Neural progenitor cell (in vitro differentiated cells): Measurements from ENCODE around the gene AOC2. TPM values are rescaled to one million over a fixed set of nuclear protein-coding genes. Genes with fewer than 3 reads are reported as not detected.
"Not testable (repeated sequence)": the region's sequence is repeated elsewhere in the genome, so short reads cannot be mapped to it uniquely, and the experiment has no call there.

Source experiments
- DNase-seq: peaks from one replicate; pipeline ENCODE4 v3.0.0-alpha.2; 2016; ENCODE audit warnings: low spot score
- H2AFZ ChIP-seq: fragments of 200-600 bp; sonication (generic); replicated peaks from 2 replicates; pipeline ENCODE4 v1.6.1; 2016; ENCODE audit warnings: antibody characterized with exemption
- H3F3A ChIP-seq: fragments of 200-600 bp; sonication (generic); 2 replicates; pipeline ENCODE4 v1.6.1; 2016; ENCODE audit warnings: antibody characterized with exemption, low read depth
- H3K27ac ChIP-seq: fragments of 200-600 bp; sonication (generic); 2 replicates; pipeline ENCODE4 v1.5.1; 2016; ENCODE audit warnings: mild to moderate bottlenecking
- H3K27me3 ChIP-seq: fragments of 200-600 bp; sonication (generic); 2 replicates; pipeline ENCODE4 v1.6.1; 2016; ENCODE audit warnings: mild to moderate bottlenecking, moderate library complexity
- H3K36me3 ChIP-seq: fragments of 200-600 bp; sonication (generic); 2 replicates; pipeline ENCODE4 v1.5.1; 2016
- H3K4me1 ChIP-seq: fragments of 200-600 bp; sonication (generic); 2 replicates; pipeline ENCODE4 v1.6.1; 2016; ENCODE audit warnings: mixed run types
- H3K4me2 ChIP-seq: fragments of 200-600 bp; sonication (generic); 2 replicates; pipeline ENCODE4 v1.6.1; 2016
- H3K4me3 ChIP-seq: fragments of 200-600 bp; sonication (generic); 2 replicates; pipeline ENCODE4 v1.5.1; 2016
- H3K79me2 ChIP-seq: fragments of 200-600 bp; sonication (generic); 2 replicates; pipeline ENCODE4 v1.6.1; 2016; ENCODE audit warnings: low read depth
- H3K9ac ChIP-seq: fragments of 200-600 bp; sonication (generic); 2 replicates; pipeline ENCODE4 v1.6.1; 2016
- H3K9me3 ChIP-seq: fragments of 200-600 bp; sonication (generic); 2 replicates; pipeline ENCODE4 v1.5.1; 2016; ENCODE audit warnings: low read depth
- H4K20me1 ChIP-seq: fragments of 200-600 bp; sonication (generic); 2 replicates; pipeline ENCODE4 v1.6.1; 2016; ENCODE audit warnings: low read depth
- H3K27ac Mint-ChIP-seq: 3 replicates; pipeline ENCODE4 v1.8.0; 2021; ENCODE audit warnings: mixed read lengths
- H3K27me3 Mint-ChIP-seq: 2 replicates; pipeline ENCODE4 v1.8.0; 2022; ENCODE audit warnings: low read depth, mild to moderate bottlenecking, inconsistent platforms, moderate library complexity, mixed read lengths; ENCODE audit not compliant: insufficient read depth
- H3K36me3 Mint-ChIP-seq: 3 replicates; pipeline ENCODE4 v1.8.0; 2021; ENCODE audit warnings: mixed read lengths
- H3K4me1 Mint-ChIP-seq: 3 replicates; pipeline ENCODE4 v1.8.0; 2021; ENCODE audit warnings: mixed read lengths
- H3K4me3 Mint-ChIP-seq: 3 replicates; pipeline ENCODE4 v1.8.0; 2021; ENCODE audit warnings: mild to moderate bottlenecking, moderate library complexity, mixed read lengths
- H3K9me3 Mint-ChIP-seq: 3 replicates; pipeline ENCODE4 v1.8.0; 2020; ENCODE audit warnings: mixed read lengths
- EZH2 ChIP-seq: fragments of 200-600 bp; sonication (generic); IDR thresholded peaks from 2 replicates; pipeline ENCODE4 v1.6.1; 2017; ENCODE audit warnings: antibody characterized with exemption, mild to moderate bottlenecking, moderate library complexity
- EZH2phosphoT487 ChIP-seq: fragments of 200-600 bp; sonication (generic); IDR thresholded peaks from 2 replicates; pipeline ENCODE4 v1.6.1; 2017; ENCODE audit warnings: antibody characterized with exemption
- microRNA-seq: library from miRNA; unstranded; fragments of <30 nt; microRNA quantifications from one replicate; pipeline ENCODE4, GENCODE V29; 2016
- small RNA-seq: library from RNA; depleted of rRNA; stranded (forward); fragments of <200 nt; gene quantifications from one replicate; pipeline ENCODE3, GENCODE V24; 2015
- total RNA-seq: library from RNA; depleted of rRNA; stranded (reverse); fragments of >200 nt; gene quantifications from 2 replicates; pipeline ENCODE4 v1.2.3, GENCODE V29; 2015; ENCODE audit warnings: low replicate concordance
- TF ChIP-seq, protein P1 (sequence below): fragments of 200-600 bp; sonication (generic); IDR thresholded peaks from 2 replicates; pipeline ENCODE4 v1.5.1; 2017; ENCODE audit warnings: antibody characterized with exemption, mild to moderate bottlenecking

AOC2 gene
- total RNA-seq, 1 donor from 2014 or later, result 1.2 TPM

DNA sequence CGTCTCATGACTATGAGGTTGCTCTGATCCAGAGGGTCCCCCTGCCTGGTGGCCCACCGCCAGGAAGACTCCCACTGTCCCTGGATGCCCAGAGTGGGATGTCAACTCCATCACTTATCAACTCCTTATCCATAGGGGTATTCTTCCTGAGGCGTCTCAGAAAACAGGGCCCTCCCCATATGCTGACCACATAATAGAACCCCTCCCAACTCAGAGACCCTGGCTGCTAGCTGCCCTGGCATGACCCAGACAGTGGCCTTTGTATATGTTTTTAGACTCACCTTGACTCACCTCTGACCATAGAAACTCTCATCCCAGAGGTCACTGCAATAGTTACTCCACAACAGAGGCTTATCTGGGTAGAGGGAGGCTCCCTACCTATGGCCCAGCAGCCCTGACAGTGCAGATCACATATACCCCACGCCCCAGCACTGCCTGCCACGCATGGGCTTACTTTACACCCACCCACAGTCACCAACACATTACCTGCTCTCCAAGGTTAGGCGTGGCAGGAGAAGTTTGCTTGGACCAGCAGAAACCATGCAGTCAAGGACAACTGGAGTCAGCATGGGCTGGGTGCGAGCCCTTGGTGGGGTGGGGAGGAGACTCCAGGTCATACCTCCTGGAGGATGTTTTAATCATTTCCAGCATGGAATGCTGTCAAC, 53.9 kb downstream of the AOC2 start:
- Histone ChIP-seq H3F3A (no peaks in the 10 kb centered on the region), H3K4me3 (no peak overlapping the region), H3K36me3 (no peaks in the 10 kb centered on the region), H3K4me2 (no peak overlapping the region), H4K20me1 (no peaks in the 10 kb centered on the region), H2AFZ (no peak overlapping the region), H3K9me3 (no peaks in the 10 kb centered on the region), H3K9ac (no peak overlapping the region), H3K27me3 (no peaks in the 10 kb centered on the region), H3K4me1 (no peaks in the 10 kb centered on the region), H3K79me2 (no peaks in the 10 kb centered on the region), H3K27ac (no peak overlapping the region)
- no peak for DNase-seq
- no peak overlapping the region for H3K4me3 Mint-ChIP-seq
- no peaks in the 10 kb centered on the region for H3K9me3 Mint-ChIP-seq
- peaks cover 2% of the 10 kb centered on the region for H3K4me1 Mint-ChIP-seq
- H3K27me3 Mint-ChIP-seq, result no peaks in the 10 kb centered on the region
- no peak overlapping the region for H3K27ac Mint-ChIP-seq
- TF ChIP-seq, protein P1, sequence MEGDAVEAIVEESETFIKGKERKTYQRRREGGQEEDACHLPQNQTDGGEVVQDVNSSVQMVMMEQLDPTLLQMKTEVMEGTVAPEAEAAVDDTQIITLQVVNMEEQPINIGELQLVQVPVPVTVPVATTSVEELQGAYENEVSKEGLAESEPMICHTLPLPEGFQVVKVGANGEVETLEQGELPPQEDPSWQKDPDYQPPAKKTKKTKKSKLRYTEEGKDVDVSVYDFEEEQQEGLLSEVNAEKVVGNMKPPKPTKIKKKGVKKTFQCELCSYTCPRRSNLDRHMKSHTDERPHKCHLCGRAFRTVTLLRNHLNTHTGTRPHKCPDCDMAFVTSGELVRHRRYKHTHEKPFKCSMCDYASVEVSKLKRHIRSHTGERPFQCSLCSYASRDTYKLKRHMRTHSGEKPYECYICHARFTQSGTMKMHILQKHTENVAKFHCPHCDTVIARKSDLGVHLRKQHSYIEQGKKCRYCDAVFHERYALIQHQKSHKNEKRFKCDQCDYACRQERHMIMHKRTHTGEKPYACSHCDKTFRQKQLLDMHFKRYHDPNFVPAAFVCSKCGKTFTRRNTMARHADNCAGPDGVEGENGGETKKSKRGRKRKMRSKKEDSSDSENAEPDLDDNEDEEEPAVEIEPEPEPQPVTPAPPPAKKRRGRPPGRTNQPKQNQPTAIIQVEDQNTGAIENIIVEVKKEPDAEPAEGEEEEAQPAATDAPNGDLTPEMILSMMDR, result no peak
- TF ChIP-seq EZH2phosphoT487, result no peak
- no peak for TF ChIP-seq EZH2
- no peaks in the 10 kb centered on the region for H3K36me3 Mint-ChIP-seq

DNA sequence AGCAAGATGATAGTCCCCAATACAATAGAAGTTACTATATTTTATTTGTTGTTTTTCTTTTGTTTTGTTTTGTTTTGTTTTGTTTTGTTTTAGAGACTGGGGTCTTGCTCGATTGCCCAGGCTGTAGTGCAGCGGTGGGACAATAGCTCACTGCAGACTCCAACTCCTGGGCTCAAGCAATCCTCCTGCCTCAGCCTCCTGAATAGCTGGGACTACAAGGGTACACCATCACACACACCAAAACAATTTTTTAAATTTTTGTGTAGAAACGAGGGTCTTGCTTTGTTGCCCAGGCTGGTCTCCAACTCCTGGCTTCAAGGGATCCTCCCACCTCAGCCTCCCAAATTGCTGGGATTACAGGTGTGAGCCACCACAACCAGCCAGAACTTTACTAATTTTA, 55.6 kb downstream of the AOC2 start:
- H3K4me1 ChIP-seq, DNase-seq, H3K27me3 Mint-ChIP-seq: not testable (repeated sequence)

More for the DNA sequence above, 55.6 kb downstream of the AOC2 start:
- H2AFZ ChIP-seq, H3K27ac ChIP-seq, H3K9me3 Mint-ChIP-seq, H3K4me1 Mint-ChIP-seq, H3K27me3 ChIP-seq, H3K4me3 ChIP-seq, H4K20me1 ChIP-seq, H3K9ac ChIP-seq, H3K4me2 ChIP-seq, H3K79me2 ChIP-seq, H3K4me3 Mint-ChIP-seq, H3K36me3 ChIP-seq, H3F3A ChIP-seq, H3K27ac Mint-ChIP-seq, H3K9me3 ChIP-seq, H3K36me3 Mint-ChIP-seq: not testable (repeated sequence)

Small RNA genes lying within 50 kb of the gene (microRNA-seq; reads per million reads assigned to microRNA genes)
- gene MIR6781, result not detected

Small RNA genes lying within 50 kb of the gene (small RNA-seq; reads per million reads assigned to genes)
- gene MIR6781 (not detected), gene RNU6-287P (not detected)

Other genes starting within 250 kb of the AOC2 start
- 23.6 and 38.3 TPM in 2 replicates for gene RETREG3, start 235.2 kb upstream of the AOC2 start, total RNA-seq
- 45.7 and 74.9 TPM in 2 replicates for gene TUBG1, start 234.9 kb upstream of the AOC2 start, total RNA-seq
- 12.8 and 19.6 TPM in 2 replicates for gene TUBG2, start 185.3 kb upstream of the AOC2 start, total RNA-seq
- 3.4 and 22.8 TPM in 2 replicates for gene PLEKHH3, start 167.6 kb upstream of the AOC2 start, total RNA-seq
- gene CCR10, start 162.7 kb upstream of the AOC2 start, total RNA-seq, result 1.6 TPM in 1 of 2 replicates, not detected in the other
- gene CNTNAP1, start 162.0 kb upstream of the AOC2 start, total RNA-seq, result 15.1 and 29.7 TPM in 2 replicates
- gene EZH1, start 99.5 kb upstream of the AOC2 start, total RNA-seq, result 47.1 and 48.5 TPM in 2 replicates
- gene RAMP2, start 83.4 kb upstream of the AOC2 start, total RNA-seq, result 0.51 and 5.8 TPM in 2 replicates
- 77.5 and 114 TPM in 2 replicates for gene VPS25, start 71.1 kb upstream of the AOC2 start, total RNA-seq
- gene WNK4, start 64.0 kb upstream of the AOC2 start, total RNA-seq, result 0.12 TPM in 1 of 2 replicates, not detected in the other
- 61.2 and 74.5 TPM in 2 replicates for gene COA3, start 45.9 kb upstream of the AOC2 start, total RNA-seq
- gene CNTD1, start 45.7 kb upstream of the AOC2 start, total RNA-seq, result 0.06 TPM in 1 of 2 replicates, not detected in the other
- 42.1 and 54.3 TPM in 2 replicates for gene BECN1, start 20.3 kb upstream of the AOC2 start, total RNA-seq
- gene PSME3, start 11.2 kb upstream of the AOC2 start, total RNA-seq, result 106 and 108 TPM in 2 replicates
- gene AOC3, start 6.6 kb downstream of the AOC2 start, total RNA-seq, result 0.90 TPM in 1 of 2 replicates, not detected in the other
- gene G6PC1, start 56.2 kb downstream of the AOC2 start, total RNA-seq, result not detected in 2 replicates
- 23.7 and 36.5 TPM in 2 replicates for gene AARSD1, start 119.9 kb downstream of the AOC2 start, total RNA-seq
- 2.6 and 7.7 TPM in 2 replicates for gene PTGES3L, start 135.5 kb downstream of the AOC2 start, total RNA-seq
- 11.4 and 12.6 TPM in 2 replicates for gene RUNDC1, start 136.0 kb downstream of the AOC2 start, total RNA-seq
- gene RPL27, start 153.8 kb downstream of the AOC2 start, total RNA-seq, result 1,535 and 1,934 TPM in 2 replicates
- gene IFI35, start 162.2 kb downstream of the AOC2 start, total RNA-seq, result 0.96 TPM in 1 of 2 replicates, not detected in the other
- gene VAT1, start 177.8 kb downstream of the AOC2 start, total RNA-seq, result 94.7 and 185 TPM in 2 replicates
- gene RND2, start 180.7 kb downstream of the AOC2 start, total RNA-seq, result 35.0 and 46.0 TPM in 2 replicates